ENCODE measurements around the gene TRAPPC3. TPM values are rescaled to one million over a fixed set of nuclear protein-coding genes. Genes with fewer than 3 reads are reported as not detected.
"Not testable (repeated sequence)": the region's sequence is repeated elsewhere in the genome, so short reads cannot be mapped to it uniquely, and the experiment has no call there.

The TRAPPC3 gene
- total RNA-seq, 2 donors from 2014 or later: 43.7 to 55.3 TPM

GRCh38 chr1:36172017-36172747 lies 22.9 kb upstream of the TRAPPC3 start:
- ATAC-seq: no peak
- H3K9me3 Mint-ChIP-seq: no peaks in the 10 kb centered on the region
- peaks cover 4 to 12% of the 10 kb centered on the region in 2 donors for H3K36me3 Mint-ChIP-seq
- DNase-seq (ENCODE audit: low spot score in 2 of 2): no peak
- H3K27ac Mint-ChIP-seq: peak overlapping the region; percentile 66 to 85

GRCh38 chr1:36170643-36171412 lies 21.5 kb upstream of the TRAPPC3 start:
- DNase-seq (ENCODE audit: low spot score in 2 of 2): no peak
- peaks cover 4 to 20% of the 10 kb centered on the region in 2 donors for H3K36me3 Mint-ChIP-seq
- ATAC-seq: no peak
- H3K27ac Mint-ChIP-seq: peak overlapping the region; percentile 26 to 66
- H3K9me3 Mint-ChIP-seq: no peaks in the 10 kb centered on the region

- no peaks in the 10 kb centered on the region for H3K9me3 Mint-ChIP-seq
- DNase-seq (ENCODE audit: low spot score in 2 of 2) (no peak), ATAC-seq (no peak)
- H3K27ac Mint-ChIP-seq: peak overlapping the region; percentile 39 to 93
- H3K36me3 Mint-ChIP-seq: peaks cover 4 to 13% of the 10 kb centered on the region in 2 donors
Measured at GRCh38 chr1:36168514-36168913, 19.2 kb upstream of the TRAPPC3 start.

GRCh38 chr1:36166938-36167905 lies 17.9 kb upstream of the TRAPPC3 start:
- Mint-ChIP-seq H3K27ac (peak overlapping the region; percentile 73 to 82), H3K36me3 (peaks cover under 1 to 14% of the 10 kb centered on the region in 2 donors), H3K9me3 (no peaks in the 10 kb centered on the region)
- DNase-seq (ENCODE audit: low spot score in 2 of 2): no peak
- ATAC-seq: peak in 1 of 2 donors; percentile 20

- peaks cover 10 to 25% of the 10 kb centered on the region in 2 donors for H3K36me3 Mint-ChIP-seq
- H3K9me3 Mint-ChIP-seq: no peaks in the 10 kb centered on the region
- no peak for DNase-seq (ENCODE audit: low spot score in 2 of 2)
- no peak for ATAC-seq
- H3K27ac Mint-ChIP-seq: peak overlapping the region; percentile 73 to 82
Measured at GRCh38 chr1:36166136-36166535, 16.9 kb upstream of the TRAPPC3 start.

- no peak for DNase-seq (ENCODE audit: low spot score in 2 of 2)
- H3K36me3 Mint-ChIP-seq: peaks cover 10 to 28% of the 10 kb centered on the region in 2 donors
- H3K27ac Mint-ChIP-seq: peak overlapping the region in 1 of 2 donors; percentile 55
- no peak for ATAC-seq
- no peaks in the 10 kb centered on the region for H3K9me3 Mint-ChIP-seq
Measured at GRCh38 chr1:36165145-36165544, 15.9 kb upstream of the TRAPPC3 start.

- H3K27ac Mint-ChIP-seq: peak overlapping the region; percentile 55 to 70
- no peaks in the 10 kb centered on the region for H3K9me3 Mint-ChIP-seq
- peaks cover 10 to 28% of the 10 kb centered on the region in 2 donors for H3K36me3 Mint-ChIP-seq
- DNase-seq (ENCODE audit: low spot score in 2 of 2): no peak
- ATAC-seq: no peak
Measured at GRCh38 chr1:36164361-36164760, 15.1 kb upstream of the TRAPPC3 start.

- DNase-seq (ENCODE audit: low spot score in 2 of 2) (no peak), ATAC-seq (no peak)
- peaks cover 12 to 30% of the 10 kb centered on the region in 2 donors for H3K36me3 Mint-ChIP-seq
- H3K9me3 Mint-ChIP-seq: no peaks in the 10 kb centered on the region
- H3K27ac Mint-ChIP-seq: no peak overlapping the region
Measured at GRCh38 chr1:36163426-36163825, 14.1 kb upstream of the TRAPPC3 start.

GRCh38 chr1:36162680-36163239 lies 13.5 kb upstream of the TRAPPC3 start:
- ATAC-seq (no peak), DNase-seq (ENCODE audit: low spot score in 2 of 2) (no peak)
- Mint-ChIP-seq H3K27ac (peak overlapping the region; percentile 97 to 98), H3K9me3 (no peaks in the 10 kb centered on the region), H3K36me3 (peaks cover 18 to 36% of the 10 kb centered on the region in 2 donors)

- Mint-ChIP-seq H3K27ac (peak overlapping the region; percentile 97 to 98), H3K36me3 (peaks cover 24 to 42% of the 10 kb centered on the region in 2 donors), H3K9me3 (no peaks in the 10 kb centered on the region)
- DNase-seq (ENCODE audit: low spot score in 2 of 2) (peak in 1 of 2 donors; percentile 48), ATAC-seq (peak; percentile 13 to 40)
Measured at GRCh38 chr1:36161641-36162531, 12.6 kb upstream of the TRAPPC3 start.

GRCh38 chr1:36160949-36161485 lies 11.7 kb upstream of the TRAPPC3 start:
- Mint-ChIP-seq H3K27ac (peak overlapping the region; percentile 97 to 98), H3K9me3 (no peaks in the 10 kb centered on the region), H3K36me3 (peaks cover 24 to 36% of the 10 kb centered on the region in 2 donors)
- DNase-seq (ENCODE audit: low spot score in 2 of 2) (peak; percentile 72 to 84), ATAC-seq (peak; percentile 61 to 74)

GRCh38 chr1:36160388-36160948 lies 11.2 kb upstream of the TRAPPC3 start:
- peaks cover 24 to 36% of the 10 kb centered on the region in 2 donors for H3K36me3 Mint-ChIP-seq
- peak overlapping the region; percentile 97 to 98 for H3K27ac Mint-ChIP-seq
- DNase-seq (ENCODE audit: low spot score in 2 of 2) (no peak), ATAC-seq (no peak)
- H3K9me3 Mint-ChIP-seq: no peaks in the 10 kb centered on the region

- DNase-seq (ENCODE audit: low spot score in 2 of 2) (peak in 1 of 2 donors; percentile 10), ATAC-seq (no peak)
- H3K27ac Mint-ChIP-seq: peak overlapping the region; percentile 97 to 98
- H3K9me3 Mint-ChIP-seq: no peaks in the 10 kb centered on the region
- H3K36me3 Mint-ChIP-seq: peaks cover 24 to 36% of the 10 kb centered on the region in 2 donors
Measured at GRCh38 chr1:36159614-36160387, 10.5 kb upstream of the TRAPPC3 start.

GRCh38 chr1:36158827-36159252 lies 9.6 kb upstream of the TRAPPC3 start:
- not testable (repeated sequence) for H3K9me3 Mint-ChIP-seq; DNase-seq (ENCODE audit: low spot score in 2 of 2); ATAC-seq
- peaks cover 24 to 36% of the 10 kb centered on the region in 2 donors for H3K36me3 Mint-ChIP-seq
- H3K27ac Mint-ChIP-seq: peak overlapping the region; percentile 97 to 98

All from activated naive CD4-positive, alpha-beta T cell treated with anti-CD3 and anti-CD28 coated beads, Interleukin-2, amount 50 U/mL, for 72 hours (primary cell).